Astrocyte of the cerebellum (primary cell): ENCODE measurements around the gene C1QTNF1.

Experiments
- DNase-seq: peaks from one replicate; pipeline ENCODE4 v3.0.0-alpha.2; 2011; ENCODE audit warnings: low read depth
- H3K4me3 ChIP-seq: 2 replicates; pipeline ENCODE4 v1.5.1; 2011; ENCODE audit warnings: mild to moderate bottlenecking, low read depth, low read length, moderate library complexity
- in situ Hi-C: cut with HindIII; loops from 2 replicates; pipeline ENCODE4 v1.10.0; 2017; ENCODE audit warnings: low sequenced_read_pairs
- TF ChIP-seq, protein P1 (sequence below): IDR thresholded peaks from 2 replicates; pipeline ENCODE4 v1.5.1; 2012; ENCODE audit warnings: low read length, low read depth, moderate library complexity, mild to moderate bottlenecking; ENCODE audit errors: missing control alignments

C1QTNF1 gene

DNA sequence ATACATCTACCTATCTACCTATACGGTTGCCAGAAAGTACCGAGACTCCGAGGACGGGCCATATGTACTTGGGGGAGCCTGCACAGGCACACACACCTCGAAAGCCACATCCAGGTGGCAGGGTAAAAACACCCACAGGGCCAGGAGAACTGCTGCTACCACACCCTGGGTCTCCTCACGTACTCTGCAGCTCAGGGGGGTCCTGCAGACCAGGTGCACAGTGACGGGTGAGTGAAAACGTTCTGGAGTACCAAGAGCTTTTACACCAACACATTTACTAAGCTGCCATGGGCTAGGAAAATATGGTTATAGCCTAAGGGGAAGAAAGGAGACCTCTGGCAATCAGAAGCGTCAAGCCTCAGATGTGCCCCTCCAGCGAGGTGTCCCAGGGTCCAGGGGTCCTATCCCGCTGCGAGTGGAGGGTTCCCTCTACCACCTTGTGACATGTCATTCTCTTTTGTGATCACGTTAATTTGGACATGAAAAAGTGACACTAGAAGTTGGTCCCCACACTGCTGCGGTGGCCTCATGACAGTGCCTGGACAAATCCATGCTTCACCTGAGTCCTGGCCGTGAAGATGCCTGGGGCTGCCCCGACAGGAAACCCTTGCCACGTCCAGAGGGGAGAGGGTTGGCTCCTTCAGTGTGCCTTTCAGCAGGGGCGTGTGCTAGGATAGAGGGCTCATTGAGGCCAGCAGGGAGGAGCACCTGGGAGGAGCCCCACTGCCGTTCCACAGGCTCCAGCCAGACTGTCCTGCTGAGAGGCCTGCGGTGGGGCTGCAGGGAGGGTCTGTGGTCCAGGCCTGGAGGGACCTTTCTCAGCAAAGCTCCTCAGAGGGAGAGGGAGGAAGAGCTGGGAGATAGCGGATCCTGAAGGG lies 16.2 kb upstream of the C1QTNF1 start:
- H3K4me3 ChIP-seq: no peak overlapping the region
- TF ChIP-seq, protein P1, sequence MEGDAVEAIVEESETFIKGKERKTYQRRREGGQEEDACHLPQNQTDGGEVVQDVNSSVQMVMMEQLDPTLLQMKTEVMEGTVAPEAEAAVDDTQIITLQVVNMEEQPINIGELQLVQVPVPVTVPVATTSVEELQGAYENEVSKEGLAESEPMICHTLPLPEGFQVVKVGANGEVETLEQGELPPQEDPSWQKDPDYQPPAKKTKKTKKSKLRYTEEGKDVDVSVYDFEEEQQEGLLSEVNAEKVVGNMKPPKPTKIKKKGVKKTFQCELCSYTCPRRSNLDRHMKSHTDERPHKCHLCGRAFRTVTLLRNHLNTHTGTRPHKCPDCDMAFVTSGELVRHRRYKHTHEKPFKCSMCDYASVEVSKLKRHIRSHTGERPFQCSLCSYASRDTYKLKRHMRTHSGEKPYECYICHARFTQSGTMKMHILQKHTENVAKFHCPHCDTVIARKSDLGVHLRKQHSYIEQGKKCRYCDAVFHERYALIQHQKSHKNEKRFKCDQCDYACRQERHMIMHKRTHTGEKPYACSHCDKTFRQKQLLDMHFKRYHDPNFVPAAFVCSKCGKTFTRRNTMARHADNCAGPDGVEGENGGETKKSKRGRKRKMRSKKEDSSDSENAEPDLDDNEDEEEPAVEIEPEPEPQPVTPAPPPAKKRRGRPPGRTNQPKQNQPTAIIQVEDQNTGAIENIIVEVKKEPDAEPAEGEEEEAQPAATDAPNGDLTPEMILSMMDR: no peak
- in situ Hi-C loops: no loop called here
- no peak for DNase-seq

DNA sequence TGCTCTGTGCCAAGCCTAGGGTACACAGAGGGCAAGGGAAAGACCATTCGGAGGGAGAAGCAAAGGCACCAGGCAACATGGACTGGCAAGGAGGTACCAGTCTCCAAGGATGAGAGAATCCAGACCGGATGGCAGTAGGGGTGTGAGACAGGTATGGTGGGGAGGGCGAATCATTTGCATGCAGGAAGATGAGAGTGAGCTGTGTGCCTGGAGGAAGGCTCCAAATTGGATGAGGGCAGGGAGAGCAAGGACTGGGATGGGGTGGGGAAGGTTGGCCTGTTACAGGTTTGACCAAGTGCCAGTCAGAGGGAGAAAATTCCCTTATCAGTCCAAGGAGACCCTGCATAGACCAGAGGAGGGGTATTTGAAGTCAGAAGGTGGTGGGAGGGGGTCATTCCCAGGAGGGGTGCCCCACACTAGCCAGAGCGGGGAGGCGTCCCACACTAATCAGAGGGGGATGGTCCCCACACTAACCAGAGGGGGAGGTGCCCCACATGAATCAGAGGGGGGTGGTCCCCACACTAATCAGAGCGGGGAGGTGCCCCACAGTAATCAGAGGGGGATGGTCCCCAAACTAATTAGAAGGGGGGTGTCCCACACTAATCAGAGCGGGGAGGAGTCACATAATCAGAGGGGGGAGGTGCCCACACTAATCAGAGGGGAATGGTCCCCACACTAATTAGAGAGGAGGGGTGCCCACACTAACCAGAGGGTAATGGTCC lies 15.1 kb upstream of the C1QTNF1 start:
- in situ Hi-C loops: no loop called here
- no peak for DNase-seq
- TF ChIP-seq, protein P1: no peak
- peak overlapping the region; percentile 95 for H3K4me3 ChIP-seq

DNA sequence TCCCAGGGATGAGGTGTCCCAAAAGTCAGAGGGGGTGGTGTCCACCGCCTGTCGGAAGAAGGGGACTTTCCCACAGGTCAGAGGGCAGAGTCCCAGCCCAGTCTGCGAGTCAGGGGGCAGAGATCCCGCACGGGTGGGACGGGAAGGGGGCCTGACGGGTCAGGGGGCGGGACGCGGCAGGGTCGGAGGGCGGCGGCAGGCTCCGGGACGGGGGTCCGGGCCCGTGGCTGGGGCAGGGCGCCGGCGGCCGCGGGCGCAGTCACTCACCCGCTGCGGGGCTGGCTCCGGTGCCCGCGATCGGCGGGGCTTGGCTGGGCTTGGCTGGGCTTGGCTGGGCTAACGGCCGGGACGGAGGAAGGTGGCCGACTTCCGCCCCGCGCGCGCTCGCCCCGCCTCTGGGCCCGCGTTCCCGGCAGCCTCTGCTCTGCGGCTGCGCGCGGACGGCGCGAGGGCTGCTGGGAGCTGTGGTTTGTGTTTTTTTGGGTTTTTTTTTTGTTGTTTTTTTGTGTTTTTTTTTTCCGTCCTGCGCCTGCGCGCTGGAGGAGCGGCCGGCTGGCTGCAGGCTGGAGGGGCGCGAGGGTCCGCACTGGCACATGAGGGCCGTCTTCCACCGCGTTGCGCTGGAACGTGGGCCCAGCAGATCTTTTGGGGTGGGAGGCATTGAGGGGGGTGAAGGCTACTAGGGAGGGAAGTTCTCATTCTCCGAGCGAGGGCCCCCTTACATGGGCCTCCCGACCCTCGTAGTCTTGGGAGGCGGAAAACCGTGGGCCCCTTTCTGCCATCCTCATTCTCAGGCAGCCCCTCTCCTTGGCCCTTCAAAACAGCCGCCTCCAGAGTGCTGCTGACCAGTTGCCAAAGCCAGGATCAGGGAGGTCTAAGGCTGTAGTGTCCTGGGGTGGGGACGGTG lies 14.3 kb upstream of the C1QTNF1 start, which contains the start of gene CANT1:
CANT1 (minus strand) TSS at position 368 of the 907 bp plus-strand sequence. CDS start 12,142 bp downstream, outside the sequence.
- peak; percentile 51 for DNase-seq
- in situ Hi-C loops: no loop called here
- TF ChIP-seq, protein P1: no peak
- H3K4me3 ChIP-seq: peak within 1 kb of the TSS; percentile 95

DNA sequence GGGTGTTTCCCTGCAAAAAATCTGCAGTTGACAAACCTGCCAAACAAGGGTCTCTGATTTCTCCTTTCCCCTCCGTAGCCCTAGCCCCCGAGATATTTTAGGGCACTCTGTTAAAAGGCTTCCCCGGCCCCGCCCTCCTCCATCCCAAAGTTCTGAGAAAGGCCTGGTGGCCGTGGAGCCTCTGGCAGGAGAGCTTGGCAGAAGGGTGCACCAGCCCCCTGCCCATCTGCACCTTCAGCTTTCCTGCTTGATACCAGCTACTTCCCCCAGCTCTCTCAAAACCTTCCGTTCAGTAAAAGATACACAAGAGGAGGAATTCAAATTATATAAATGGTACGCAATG lies 13.7 kb upstream of the C1QTNF1 start:
- TF ChIP-seq, protein P1: no peak
- no peak for DNase-seq
- H3K4me3 ChIP-seq: peak overlapping the region; percentile 95
- in situ Hi-C loops: no loop called here

DNA sequence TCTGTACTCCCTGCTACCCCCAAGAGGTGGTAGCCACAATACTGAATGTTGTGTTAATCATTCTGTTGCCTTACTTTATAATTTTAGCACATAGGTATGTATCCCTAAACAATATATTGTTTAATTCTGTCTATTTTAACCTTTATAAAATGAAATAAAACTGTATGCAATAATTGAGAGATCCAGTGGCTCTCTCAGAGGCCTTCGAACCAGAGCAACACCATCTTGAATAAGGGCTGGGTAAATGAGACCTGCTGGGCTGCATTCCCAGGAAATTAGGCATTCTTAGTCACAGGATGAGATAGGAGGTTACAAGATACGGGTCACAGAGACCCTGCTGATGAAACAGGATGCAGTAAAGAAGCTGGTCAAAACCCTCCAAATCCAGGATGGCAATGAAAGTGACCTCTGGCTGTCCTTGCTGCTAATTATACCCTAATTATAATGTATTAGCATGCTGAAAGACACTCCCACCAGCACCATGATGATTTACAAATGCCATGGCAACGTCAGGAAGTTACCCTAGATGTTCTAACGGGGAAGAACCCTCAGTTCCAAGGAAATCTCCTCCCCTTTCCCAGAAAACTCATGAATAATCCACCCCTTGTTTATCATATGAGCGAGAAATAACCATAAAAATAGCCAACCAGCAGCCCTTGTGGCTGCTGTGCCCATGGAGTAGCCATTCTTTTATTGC lies 12.4 kb upstream of the C1QTNF1 start:
- in situ Hi-C loops: no loop called here
- TF ChIP-seq, protein P1: no peak
- no peak for DNase-seq
- H3K4me3 ChIP-seq: no peak overlapping the region
